Breast epithelium (tissue), 4 donors: ENCODE measurements around the gene ATP1B2. TPM values are rescaled to one million over a fixed set of nuclear protein-coding genes. Genes with fewer than 3 reads are reported as not detected.

Experiments used
- DNase-seq, 2 donors: peaks; one replicate each; pipeline ENCODE4 v3.0.0-alpha.2; 2019; ENCODE audit warnings: low spot score in 2 of 2
- H3K27ac ChIP-seq, 2 donors: fragments of 200-600 bp; sonication (generic) in 1 of 2; one replicate each; pipeline ENCODE4 v1.5.1; 2016 to 2019; ENCODE audit warnings: mild to moderate bottlenecking in 1 of 2
- H3K27me3 ChIP-seq, 2 donors: fragments of 200-600 bp; sonication (generic) in 1 of 2; one replicate each; pipeline versions ENCODE4 v1.5.1 to v1.6.0; 2017 to 2019; ENCODE audit warnings: control low read depth in 1 of 2, mild to moderate bottlenecking in 1 of 2
- H3K36me3 ChIP-seq: fragments of 200-600 bp; one replicate; pipeline ENCODE4 v1.5.1; 2019
- H3K4me1 ChIP-seq, 2 donors: fragments of 200-600 bp; sonication (generic); one replicate each; pipeline ENCODE4 v1.5.1; 2016 to 2019; ENCODE audit warnings: control low read depth in 1 of 2
- H3K4me3 ChIP-seq, 3 donors: fragments of 200-600 bp; sonication (generic); 1 replicate in 2 of 3; 2 replicates in 1 of 3; pipeline ENCODE4 v1.5.1; 2016 to 2019; ENCODE audit warnings: mild to moderate bottlenecking in 3 of 3, moderate library complexity in 2 of 3
- H3K9me3 ChIP-seq, 2 donors: fragments of 200-600 bp; sonication (generic) in 1 of 2; one replicate each; pipeline ENCODE4 v1.5.1; 2016 to 2019; ENCODE audit warnings: control low read depth in 1 of 2
- CTCF ChIP-seq, 3 donors: fragments of 450-650 bp; IDR thresholded peaks; one replicate each; pipeline ENCODE4 v1.5.1; 2016 to 2017; ENCODE audit warnings: antibody characterized with exemption in 3 of 3, mild to moderate bottlenecking in 3 of 3, moderate library complexity in 3 of 3
- POLR2A ChIP-seq: fragments of 450-650 bp; IDR thresholded peaks from one replicate; pipeline ENCODE4 v1.6.1; 2016; ENCODE audit warnings: antibody characterized with exemption, mild to moderate bottlenecking, moderate library complexity
- POLR2AphosphoS5 ChIP-seq, 3 donors: sonication (generic); formaldehyde crosslinking; IDR thresholded peaks; one replicate each; pipeline ENCODE4 v1.6.1; 2017; ENCODE audit warnings: antibody characterized with exemption in 3 of 3
- intact Hi-C: fragments of 100-400 bp; cut with DNase I; formaldehyde crosslinking; loops from one replicate; pipeline ENCODE4 v1.15.1; 2023; ENCODE audit warnings: low total_unique reads
- total RNA-seq, 3 donors: library from RNA; depleted of rRNA; stranded (reverse); fragments of >200 nt; gene quantifications; one replicate each; pipeline ENCODE4 v1.1.0, GENCODE V29; 2016

ATP1B2 gene
- total RNA-seq, 3 donors from 2014 or later = 0.16 to 1.2 (median 0.98) TPM

GRCh38 chr17:7684851-7685532 lies 34.3 kb downstream of the ATP1B2 start:
- Histone ChIP-seq H3K27ac (peak overlapping the region; percentile 96 to 98), H3K4me1 (peaks cover 4 to 8% of the 10 kb centered on the region in 2 donors), H3K27me3 (no peaks in the 10 kb centered on the region), H3K36me3 (no peaks in the 10 kb centered on the region), H3K9me3 (no peaks in the 10 kb centered on the region), H3K4me3 (peak overlapping the region; percentile 85 to 96 (median 95))
- no peak for DNase-seq
- TF ChIP-seq POLR2A (no peak), CTCF (IDR thresholded peaks at IDR 0.05) (no peak), POLR2AphosphoS5 (IDR thresholded peaks at IDR 0.05) (no peak)
- intact Hi-C loops = no loop called here

- TF ChIP-seq POLR2AphosphoS5 (IDR thresholded peaks at IDR 0.05) = peak; percentile 39 to 87 (median 66)
- no peak for TF ChIP-seq CTCF (IDR thresholded peaks at IDR 0.05)
- peak; percentile 70 for TF ChIP-seq POLR2A
- Histone ChIP-seq H3K9me3 (no peaks in the 10 kb centered on the region), H3K4me3 (peak overlapping the region; percentile 85 to 96 (median 95)), H3K27ac (peak overlapping the region; percentile 96 to 98), H3K27me3 (no peaks in the 10 kb centered on the region), H3K36me3 (no peaks in the 10 kb centered on the region), H3K4me1 (peaks cover 4 to 8% of the 10 kb centered on the region in 2 donors)
- intact Hi-C loops = no loop called here
- peak; percentile 92 to 93 for DNase-seq
Observed at GRCh38 chr17:7685533-7686221, 35.0 kb downstream of the ATP1B2 start.

GRCh38 chr17:7686222-7687071 lies 35.7 kb downstream of the ATP1B2 start:
- H3K36me3 ChIP-seq = no peaks in the 10 kb centered on the region
- DNase-seq = peak; percentile 76 to 79
- H3K4me3 ChIP-seq = peak overlapping the region; percentile 85 to 96 (median 95)
- TF ChIP-seq CTCF (IDR thresholded peaks at IDR 0.05) (peak in 2 of 3 donors; percentile 18 to 37), POLR2A (peak; percentile 79), POLR2AphosphoS5 (IDR thresholded peaks at IDR 0.05) (peak in 2 of 3 donors; percentile 69 to 87)
- H3K4me1 ChIP-seq = peaks cover 4 to 8% of the 10 kb centered on the region in 2 donors
- no peaks in the 10 kb centered on the region for H3K27me3 ChIP-seq
- no peaks in the 10 kb centered on the region for H3K9me3 ChIP-seq
- intact Hi-C loops = no loop called here
- peak overlapping the region; percentile 96 to 98 for H3K27ac ChIP-seq

- intact Hi-C loops = no loop called here
Observed at GRCh38 chr17:7687072-7687907, 36.6 kb downstream of the ATP1B2 start, which contains the start of gene TP53. Gene TP53 (minus strand): TSS chr17:7687490. CDS start chr17:7676594, 10,896 bp downstream.

More at GRCh38 chr17:7687072-7687907, 36.6 kb downstream of the ATP1B2 start, which contains the start of gene TP53:
- Histone ChIP-seq H3K4me1 (peaks cover 4 to 8% of the 10 kb centered on the region in 2 donors), H3K9me3 (no peaks in the 10 kb centered on the region), H3K27ac (peak within 1 kb of the TSS; percentile 96 to 98), H3K27me3 (no peaks in the 10 kb centered on the region), H3K4me3 (peak within 1 kb of the TSS; percentile 85 to 96 (median 95)), H3K36me3 (no peaks in the 10 kb centered on the region)
- TF ChIP-seq POLR2AphosphoS5 (IDR thresholded peaks at IDR 0.05) (peak; percentile 67 to 89 (median 89)), POLR2A (peak; percentile 65), CTCF (IDR thresholded peaks at IDR 0.05) (no peak)
- DNase-seq = peak; percentile 87 to 90
